ENCODE data around the gene NUDC.
"Not testable (repeated sequence)": the region's sequence is repeated elsewhere in the genome, so short reads cannot be mapped to it uniquely, and the experiment has no call there.

- not testable (repeated sequence) for TF ChIP-seq POLR2A (IDR thresholded peaks at IDR 0.05)
- TF ChIP-seq, protein P1, sequence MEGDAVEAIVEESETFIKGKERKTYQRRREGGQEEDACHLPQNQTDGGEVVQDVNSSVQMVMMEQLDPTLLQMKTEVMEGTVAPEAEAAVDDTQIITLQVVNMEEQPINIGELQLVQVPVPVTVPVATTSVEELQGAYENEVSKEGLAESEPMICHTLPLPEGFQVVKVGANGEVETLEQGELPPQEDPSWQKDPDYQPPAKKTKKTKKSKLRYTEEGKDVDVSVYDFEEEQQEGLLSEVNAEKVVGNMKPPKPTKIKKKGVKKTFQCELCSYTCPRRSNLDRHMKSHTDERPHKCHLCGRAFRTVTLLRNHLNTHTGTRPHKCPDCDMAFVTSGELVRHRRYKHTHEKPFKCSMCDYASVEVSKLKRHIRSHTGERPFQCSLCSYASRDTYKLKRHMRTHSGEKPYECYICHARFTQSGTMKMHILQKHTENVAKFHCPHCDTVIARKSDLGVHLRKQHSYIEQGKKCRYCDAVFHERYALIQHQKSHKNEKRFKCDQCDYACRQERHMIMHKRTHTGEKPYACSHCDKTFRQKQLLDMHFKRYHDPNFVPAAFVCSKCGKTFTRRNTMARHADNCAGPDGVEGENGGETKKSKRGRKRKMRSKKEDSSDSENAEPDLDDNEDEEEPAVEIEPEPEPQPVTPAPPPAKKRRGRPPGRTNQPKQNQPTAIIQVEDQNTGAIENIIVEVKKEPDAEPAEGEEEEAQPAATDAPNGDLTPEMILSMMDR (IDR thresholded peaks at IDR 0.05), result not testable (repeated sequence)
These were observed 39.9 kb upstream of the NUDC start for GRCh38 chr1:26881611-26882010.

Data from body of pancreas (tissue), 4 donors.